ENCODE data around the gene MIPEP.
"Not testable (repeated sequence)": the region's sequence is repeated elsewhere in the genome, so short reads cannot be mapped to it uniquely, and the experiment has no call there.

MIPEP gene

DNA sequence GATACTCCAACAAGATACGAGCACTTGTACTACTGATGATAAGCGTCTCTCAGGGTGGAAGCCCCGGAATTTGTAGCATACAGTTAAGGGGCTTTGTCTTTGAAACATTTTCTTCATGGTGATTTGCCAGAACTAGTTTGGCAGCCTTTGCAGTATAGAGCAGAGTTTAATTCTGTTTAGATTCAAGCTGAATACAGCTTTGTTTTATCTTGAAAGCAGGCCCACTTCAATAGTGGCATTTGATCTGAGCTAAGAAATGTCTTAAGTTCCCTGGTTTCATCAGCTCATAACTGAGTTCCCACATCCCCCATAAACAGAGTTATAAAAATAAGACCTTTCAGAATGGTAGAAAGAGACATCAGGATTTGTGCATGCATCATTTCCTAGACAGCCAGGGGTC, 125.9 kb downstream of the MIPEP start:
- Mint-ChIP-seq H3K27me3 (no peaks in the 10 kb centered on the region), H3K4me1 (no peaks in the 10 kb centered on the region), H3K36me3 (peaks cover 3% of the 10 kb centered on the region), H3K27ac (no peak overlapping the region), H3K4me3 (no peak overlapping the region), H3K9me3 (no peaks in the 10 kb centered on the region)

GRCh38 chr13:23761760-23762159, 127.4 kb downstream of the MIPEP start:
- not testable (repeated sequence) for H3K27ac Mint-ChIP-seq, H3K27me3 Mint-ChIP-seq, H3K4me3 Mint-ChIP-seq, H3K4me1 Mint-ChIP-seq, H3K9me3 Mint-ChIP-seq, H3K36me3 Mint-ChIP-seq

GRCh38 chr13:23760000-23760399, 129.2 kb downstream of the MIPEP start:
- Mint-ChIP-seq H3K9me3 (no peaks in the 10 kb centered on the region), H3K4me3 (no peak overlapping the region), H3K36me3 (peaks cover 2% of the 10 kb centered on the region), H3K27ac (no peak overlapping the region), H3K27me3 (no peaks in the 10 kb centered on the region), H3K4me1 (peaks cover 3% of the 10 kb centered on the region)

- Mint-ChIP-seq H3K4me1 (peaks cover 14% of the 10 kb centered on the region), H3K27ac (no peak overlapping the region), H3K9me3 (no peaks in the 10 kb centered on the region), H3K36me3 (peaks cover 2% of the 10 kb centered on the region), H3K4me3 (no peak overlapping the region), H3K27me3 (no peaks in the 10 kb centered on the region)
Observed at GRCh38 chr13:23758798-23759527, 130.2 kb downstream of the MIPEP start.

DNA sequence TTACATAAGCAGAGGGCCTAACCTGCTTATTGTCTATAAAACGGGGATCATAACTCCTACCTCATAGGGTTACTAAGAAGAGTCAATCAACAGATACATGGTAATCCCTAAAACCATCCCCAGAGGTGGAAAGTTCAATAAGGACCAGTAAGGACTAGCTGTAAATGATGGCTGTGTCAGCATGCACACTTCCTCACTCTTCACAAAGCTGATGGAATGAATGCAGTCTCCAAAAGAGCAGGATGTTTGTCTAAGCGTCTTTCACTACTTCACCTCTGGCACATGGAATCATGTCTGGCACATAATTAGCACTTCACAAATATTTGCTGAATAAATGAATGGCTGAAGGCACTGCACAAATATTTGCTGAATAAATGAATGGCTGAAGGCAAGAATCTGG, 134.2 kb downstream of the MIPEP start:
- H3K36me3 Mint-ChIP-seq, result peaks cover 14% of the 10 kb centered on the region
- peak overlapping the region; percentile 81 for H3K27ac Mint-ChIP-seq
- no peaks in the 10 kb centered on the region for H3K27me3 Mint-ChIP-seq
- no peaks in the 10 kb centered on the region for H3K9me3 Mint-ChIP-seq
- peak overlapping the region; percentile 51 for H3K4me3 Mint-ChIP-seq
- peaks cover 35% of the 10 kb centered on the region for H3K4me1 Mint-ChIP-seq

DNA sequence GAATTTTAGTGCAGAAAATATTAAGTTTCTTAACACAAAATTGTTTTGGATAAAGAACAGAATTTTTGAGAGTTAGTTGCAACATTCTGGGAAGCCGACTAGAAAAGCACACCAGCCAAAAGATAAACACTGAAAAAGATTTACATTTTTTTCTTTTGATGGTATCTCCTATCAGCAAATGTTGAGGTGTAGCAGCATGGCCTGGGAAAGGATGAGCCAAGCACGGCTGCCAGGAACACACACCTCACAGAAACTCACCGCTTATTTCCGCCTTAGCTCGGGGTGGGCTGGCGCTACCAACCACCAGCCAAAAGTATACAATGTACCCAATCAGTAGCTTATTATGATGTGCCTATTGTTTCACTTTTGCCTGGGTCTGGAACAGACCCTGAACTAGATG, 134.7 kb downstream of the MIPEP start:
- H3K27me3 Mint-ChIP-seq, result no peaks in the 10 kb centered on the region
- H3K9me3 Mint-ChIP-seq, result no peaks in the 10 kb centered on the region
- H3K27ac Mint-ChIP-seq, result peak overlapping the region; percentile 81
- peaks cover 14% of the 10 kb centered on the region for H3K36me3 Mint-ChIP-seq
- peak overlapping the region; percentile 51 for H3K4me3 Mint-ChIP-seq
- H3K4me1 Mint-ChIP-seq, result peaks cover 35% of the 10 kb centered on the region

DNA sequence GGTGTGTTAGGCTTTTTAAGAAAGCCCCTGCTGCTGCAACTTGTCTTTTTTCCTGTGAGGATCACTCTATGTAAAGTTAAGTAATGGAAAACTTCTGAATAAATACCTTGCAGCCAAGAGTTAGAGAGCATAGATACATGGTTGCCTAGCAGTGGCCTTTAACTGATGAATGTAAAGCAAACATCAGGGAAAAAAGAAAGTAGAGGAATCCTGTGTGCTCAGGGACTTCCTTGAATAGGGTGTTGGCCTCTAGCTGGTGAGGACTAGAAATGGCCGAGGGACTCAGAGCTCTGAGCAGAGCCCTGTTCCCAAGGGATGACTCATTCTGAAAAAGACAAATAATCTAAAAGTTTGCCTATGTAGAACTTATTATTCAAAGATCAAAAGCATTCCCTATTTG, 135.7 kb downstream of the MIPEP start:
- Mint-ChIP-seq H3K27me3 (no peaks in the 10 kb centered on the region), H3K9me3 (no peaks in the 10 kb centered on the region), H3K36me3 (peaks cover 14% of the 10 kb centered on the region), H3K4me1 (peaks cover 35% of the 10 kb centered on the region), H3K27ac (no peak overlapping the region), H3K4me3 (no peak overlapping the region)

- peaks cover 14% of the 10 kb centered on the region for H3K36me3 Mint-ChIP-seq
- H3K4me1 Mint-ChIP-seq, result peaks cover 35% of the 10 kb centered on the region
- H3K27me3 Mint-ChIP-seq, result no peaks in the 10 kb centered on the region
- no peaks in the 10 kb centered on the region for H3K9me3 Mint-ChIP-seq
- no peak overlapping the region for H3K4me3 Mint-ChIP-seq
- no peak overlapping the region for H3K27ac Mint-ChIP-seq
Observed at GRCh38 chr13:23752111-23753001, 136.8 kb downstream of the MIPEP start.

- Mint-ChIP-seq H3K36me3 (peaks cover 12% of the 10 kb centered on the region), H3K9me3 (no peaks in the 10 kb centered on the region), H3K4me1 (peaks cover 35% of the 10 kb centered on the region), H3K27me3 (no peaks in the 10 kb centered on the region), H3K27ac (no peak overlapping the region), H3K4me3 (no peak overlapping the region)
Observed at GRCh38 chr13:23751195-23751594, 138.0 kb downstream of the MIPEP start.

DNA sequence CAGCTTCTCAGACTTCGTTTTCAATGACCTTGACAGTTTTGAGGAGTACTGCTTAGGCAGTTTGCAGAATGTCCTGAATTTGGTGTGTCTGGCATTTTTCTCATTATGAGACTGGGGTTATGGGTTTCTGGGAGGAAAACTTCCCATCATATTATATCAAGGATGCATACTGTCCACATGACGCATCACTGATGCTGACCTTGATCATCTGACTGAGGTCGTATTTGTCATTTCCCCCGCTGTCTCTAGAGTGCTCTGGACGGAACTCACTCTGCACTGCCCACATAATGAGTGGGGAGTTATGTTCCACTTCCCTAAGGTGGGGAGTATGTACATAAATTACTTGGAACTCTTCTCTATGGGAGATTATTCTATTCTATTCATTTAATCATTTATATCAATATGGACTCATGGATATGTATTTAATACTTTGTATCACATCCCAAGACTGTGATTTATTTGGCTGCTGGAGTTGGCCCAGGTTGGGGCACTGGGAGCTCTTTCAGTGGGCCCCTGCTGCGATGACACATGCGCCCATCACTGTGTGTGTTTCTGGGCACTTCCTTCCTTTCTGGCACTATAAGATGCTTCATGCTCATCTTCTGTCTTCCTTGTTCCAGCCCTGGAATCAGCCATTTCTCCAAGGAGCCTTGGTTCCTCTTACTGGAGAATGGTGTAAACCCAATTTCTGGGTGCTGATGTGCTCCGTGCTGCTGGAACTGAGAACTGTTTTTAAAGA, 138.6 kb downstream of the MIPEP start:
- Mint-ChIP-seq H3K27ac (no peak overlapping the region), H3K4me1 (peaks cover 35% of the 10 kb centered on the region), H3K36me3 (peaks cover 12% of the 10 kb centered on the region), H3K27me3 (no peaks in the 10 kb centered on the region), H3K9me3 (no peaks in the 10 kb centered on the region), H3K4me3 (no peak overlapping the region)

GRCh38 chr13:23749288-23749873, 139.8 kb downstream of the MIPEP start:
- Mint-ChIP-seq H3K27me3 (no peaks in the 10 kb centered on the region), H3K36me3 (peaks cover 12% of the 10 kb centered on the region), H3K4me3 (no peak overlapping the region), H3K9me3 (no peaks in the 10 kb centered on the region), H3K27ac (no peak overlapping the region), H3K4me1 (peaks cover 32% of the 10 kb centered on the region)

DNA sequence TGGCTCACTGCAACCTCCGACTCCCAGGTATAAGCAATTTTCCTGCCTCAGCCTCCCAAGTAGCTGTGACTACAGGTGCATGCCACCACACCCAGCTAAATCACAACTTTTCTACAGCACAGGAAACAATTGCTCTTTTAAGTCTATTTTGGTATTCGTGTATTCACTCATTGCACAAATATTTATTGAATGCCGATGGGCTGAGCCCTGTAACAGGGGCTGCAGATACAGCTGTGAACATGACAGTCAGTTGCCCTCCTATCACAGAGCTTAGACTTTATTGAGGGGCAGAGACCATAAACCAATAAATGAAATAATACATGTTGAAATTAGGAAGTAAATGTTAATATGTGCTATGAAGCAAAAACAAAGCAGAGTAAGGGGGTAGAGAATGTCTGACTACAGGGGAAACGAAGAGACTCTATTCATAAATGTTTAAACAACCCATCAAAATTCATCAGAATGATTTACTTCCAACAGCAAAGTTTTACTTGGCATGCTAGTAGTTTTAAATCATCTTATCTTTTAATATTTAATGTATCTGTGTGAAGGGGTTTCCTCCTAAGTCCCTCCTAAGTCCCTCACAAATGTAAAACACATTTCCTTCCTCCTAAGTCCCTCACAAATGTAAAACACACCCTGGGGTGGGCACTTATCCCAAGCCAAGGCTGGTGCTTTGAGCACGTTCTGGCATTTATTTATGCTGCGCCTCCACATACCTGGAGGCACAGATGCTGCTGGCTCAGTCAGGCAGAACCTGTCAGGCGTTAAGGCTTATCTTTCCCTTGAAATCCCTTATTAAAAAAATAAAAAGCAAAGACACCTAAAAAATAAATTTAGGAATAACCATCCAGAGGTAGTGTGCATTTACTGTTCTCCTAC, 140.8 kb downstream of the MIPEP start:
- Mint-ChIP-seq H3K27me3 (no peaks in the 10 kb centered on the region), H3K4me1 (peaks cover 32% of the 10 kb centered on the region), H3K4me3 (no peak overlapping the region), H3K27ac (no peak overlapping the region), H3K9me3 (no peaks in the 10 kb centered on the region), H3K36me3 (peaks cover 12% of the 10 kb centered on the region)

DNA sequence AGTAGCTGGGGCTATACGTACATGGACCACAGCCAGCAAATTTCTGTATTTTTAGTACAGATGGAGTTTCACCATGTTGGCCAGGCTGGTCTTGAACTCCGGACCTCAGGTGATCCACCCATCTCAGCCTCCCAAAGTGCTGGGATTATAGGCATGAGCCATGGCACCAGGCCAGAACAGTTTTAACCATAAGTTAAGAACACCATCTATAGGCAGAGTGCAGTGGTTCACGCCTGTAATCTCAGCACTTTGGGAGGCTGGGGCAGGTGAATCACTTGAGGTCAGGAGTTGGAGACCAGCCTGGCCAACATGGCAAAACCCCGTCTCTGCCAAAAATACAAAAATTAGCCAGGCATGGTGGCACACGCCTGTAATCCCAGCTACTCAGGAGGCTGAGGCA, 143.1 kb downstream of the MIPEP start:
- H3K9me3 Mint-ChIP-seq, H3K27me3 Mint-ChIP-seq, H3K27ac Mint-ChIP-seq, H3K36me3 Mint-ChIP-seq, H3K4me3 Mint-ChIP-seq: not testable (repeated sequence)
- H3K4me1 Mint-ChIP-seq, result peaks cover 32% of the 10 kb centered on the region

DNA sequence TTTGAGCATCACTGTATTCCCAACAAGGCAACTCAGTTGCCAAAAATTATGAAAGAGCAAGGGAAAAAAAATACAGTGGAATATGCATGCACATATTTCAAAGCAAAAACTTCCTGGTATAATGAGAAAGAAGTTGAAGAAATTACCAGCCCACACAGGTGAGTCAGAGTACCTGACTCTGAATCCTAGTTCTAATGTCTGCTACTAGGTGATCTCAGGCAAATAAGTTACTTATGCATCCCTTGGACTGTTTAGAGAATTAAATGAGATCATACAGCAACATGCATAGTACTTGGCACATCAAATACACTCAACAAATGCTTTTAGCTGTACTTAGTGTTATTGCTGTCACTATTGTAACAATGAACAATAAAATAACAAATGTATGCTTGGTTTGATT, 144.9 kb downstream of the MIPEP start:
- Mint-ChIP-seq H3K4me3 (no peak overlapping the region), H3K27ac (no peak overlapping the region)

More for the DNA sequence above, 144.9 kb downstream of the MIPEP start:
- H3K4me1 Mint-ChIP-seq, result peaks cover 27% of the 10 kb centered on the region
- no peaks in the 10 kb centered on the region for H3K9me3 Mint-ChIP-seq
- H3K36me3 Mint-ChIP-seq, result peaks cover 3% of the 10 kb centered on the region
- no peaks in the 10 kb centered on the region for H3K27me3 Mint-ChIP-seq

Measured in activated naive CD4-positive, alpha-beta T cell treated with anti-CD3 and anti-CD28 coated beads, Interleukin-2, amount 50 U/mL, for 24 hours (primary cell).